GM10266 (cell line): ENCODE data around the gene KIAA1217.

ENCODE experiments used
- DNase-seq: peaks from one replicate; pipeline ENCODE4 v3.0.0; 2012; ENCODE audit errors: extremely low spot score
- TF ChIP-seq, protein P1 (sequence below): IDR thresholded peaks from 2 replicates; pipeline ENCODE4 v1.5.1; 2012; ENCODE audit warnings: mild to moderate bottlenecking, low read depth; ENCODE audit not compliant: control insufficient read depth, insufficient read depth; ENCODE audit errors: missing control alignments

The KIAA1217 gene

DNA sequence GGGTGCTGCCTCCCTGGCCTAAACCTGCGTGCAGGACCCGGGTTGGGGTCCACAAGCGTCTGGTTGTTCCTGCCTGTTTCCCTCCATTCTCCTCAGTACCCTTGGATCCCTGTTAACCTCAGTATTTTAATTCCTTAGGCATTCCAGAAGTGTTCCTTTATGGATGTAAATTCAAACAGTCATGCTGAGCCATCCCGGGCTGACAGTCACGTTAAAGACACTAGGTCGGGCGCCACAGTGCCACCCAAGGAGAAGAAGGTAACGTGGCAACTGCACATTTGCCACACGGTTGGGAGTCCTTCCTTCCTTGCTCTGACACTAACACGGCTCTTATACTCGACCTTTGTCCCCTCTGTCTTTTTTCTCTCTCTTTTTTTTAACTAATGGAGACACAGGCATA is 327.7 kb downstream of the KIAA1217 start:
- TF ChIP-seq, protein P1, sequence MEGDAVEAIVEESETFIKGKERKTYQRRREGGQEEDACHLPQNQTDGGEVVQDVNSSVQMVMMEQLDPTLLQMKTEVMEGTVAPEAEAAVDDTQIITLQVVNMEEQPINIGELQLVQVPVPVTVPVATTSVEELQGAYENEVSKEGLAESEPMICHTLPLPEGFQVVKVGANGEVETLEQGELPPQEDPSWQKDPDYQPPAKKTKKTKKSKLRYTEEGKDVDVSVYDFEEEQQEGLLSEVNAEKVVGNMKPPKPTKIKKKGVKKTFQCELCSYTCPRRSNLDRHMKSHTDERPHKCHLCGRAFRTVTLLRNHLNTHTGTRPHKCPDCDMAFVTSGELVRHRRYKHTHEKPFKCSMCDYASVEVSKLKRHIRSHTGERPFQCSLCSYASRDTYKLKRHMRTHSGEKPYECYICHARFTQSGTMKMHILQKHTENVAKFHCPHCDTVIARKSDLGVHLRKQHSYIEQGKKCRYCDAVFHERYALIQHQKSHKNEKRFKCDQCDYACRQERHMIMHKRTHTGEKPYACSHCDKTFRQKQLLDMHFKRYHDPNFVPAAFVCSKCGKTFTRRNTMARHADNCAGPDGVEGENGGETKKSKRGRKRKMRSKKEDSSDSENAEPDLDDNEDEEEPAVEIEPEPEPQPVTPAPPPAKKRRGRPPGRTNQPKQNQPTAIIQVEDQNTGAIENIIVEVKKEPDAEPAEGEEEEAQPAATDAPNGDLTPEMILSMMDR = no peak
- no peak for DNase-seq

DNA sequence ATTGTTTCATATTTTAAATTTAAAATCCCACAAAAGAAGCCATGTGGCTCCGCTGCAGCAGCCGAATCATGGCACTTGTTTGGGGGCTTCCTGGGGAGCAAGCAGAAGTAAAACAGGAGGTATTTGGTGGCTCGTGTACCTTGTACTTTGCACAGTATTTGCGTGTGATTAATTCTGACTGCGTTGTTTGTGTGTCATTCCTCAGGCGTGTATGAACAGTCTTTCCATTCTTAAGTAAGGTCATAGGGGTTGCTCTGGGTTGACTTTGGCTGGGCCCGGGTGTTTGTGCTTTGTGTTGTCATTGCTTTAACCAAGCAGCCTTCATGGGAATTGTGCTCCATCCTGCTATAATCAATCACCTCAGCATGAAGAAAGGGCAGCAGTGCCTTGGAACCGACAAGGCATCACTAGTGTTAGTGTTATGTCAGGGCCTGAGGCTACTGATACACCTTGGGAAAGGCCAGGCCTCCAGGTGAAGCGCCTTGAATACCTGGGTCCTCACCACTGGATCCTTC is 332.4 kb downstream of the KIAA1217 start:
- DNase-seq = no peak
- TF ChIP-seq, protein P1 = no peak

GRCh38 chr10:24542314-24543270 is 333.7 kb downstream of the KIAA1217 start:
- TF ChIP-seq, protein P1 = no peak
- DNase-seq = no peak

DNA sequence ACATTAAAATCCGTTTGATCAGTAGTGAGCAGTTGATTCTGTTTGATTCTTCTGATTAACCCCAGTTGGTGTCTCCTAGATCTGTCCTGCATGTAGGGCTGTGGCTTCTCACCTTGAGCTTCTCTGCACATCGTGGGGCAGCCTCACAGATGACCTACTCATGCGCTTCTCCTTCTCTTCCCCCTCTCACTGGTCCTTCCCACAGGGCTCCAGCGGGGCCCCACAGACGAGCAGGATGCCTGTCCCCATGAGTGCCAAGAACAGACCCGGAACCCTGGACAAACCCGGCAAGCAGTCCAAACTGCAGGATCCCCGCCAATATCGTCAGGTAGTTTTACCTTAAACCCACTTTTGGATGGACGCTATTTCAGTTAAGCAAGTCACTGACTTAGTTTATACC is 335.8 kb downstream of the KIAA1217 start:
- DNase-seq = no peak
- TF ChIP-seq, protein P1 = no peak

- TF ChIP-seq, protein P1 = no peak
Observed at GRCh38 chr10:24545585-24545984, 336.6 kb downstream of the KIAA1217 start.

GRCh38 chr10:24550680-24551079 is 341.7 kb downstream of the KIAA1217 start:
- TF ChIP-seq, protein P1 = no peak
- no peak for DNase-seq

More at GRCh38 chr10:24545585-24545984, 336.6 kb downstream of the KIAA1217 start:
- DNase-seq = no peak

GRCh38 chr10:24551161-24551560 is 342.2 kb downstream of the KIAA1217 start:
- no peak for DNase-seq
- TF ChIP-seq, protein P1 = no peak
